HG02870 (cell line): ENCODE results near the gene PHYKPL.

Experiments
- ATAC-seq: cut with Tn5 transposase; IDR thresholded peaks from one replicate; pipeline ENCODE4 v1.9.1; 2021; ENCODE audit warnings: mild to moderate bottlenecking, moderate library complexity; ENCODE audit not compliant: unreplicated experiment

The PHYKPL gene

GRCh38 chr5:178224403-178224802 is 8.2 kb downstream of the PHYKPL start:
- ATAC-seq: no peak

DNA sequence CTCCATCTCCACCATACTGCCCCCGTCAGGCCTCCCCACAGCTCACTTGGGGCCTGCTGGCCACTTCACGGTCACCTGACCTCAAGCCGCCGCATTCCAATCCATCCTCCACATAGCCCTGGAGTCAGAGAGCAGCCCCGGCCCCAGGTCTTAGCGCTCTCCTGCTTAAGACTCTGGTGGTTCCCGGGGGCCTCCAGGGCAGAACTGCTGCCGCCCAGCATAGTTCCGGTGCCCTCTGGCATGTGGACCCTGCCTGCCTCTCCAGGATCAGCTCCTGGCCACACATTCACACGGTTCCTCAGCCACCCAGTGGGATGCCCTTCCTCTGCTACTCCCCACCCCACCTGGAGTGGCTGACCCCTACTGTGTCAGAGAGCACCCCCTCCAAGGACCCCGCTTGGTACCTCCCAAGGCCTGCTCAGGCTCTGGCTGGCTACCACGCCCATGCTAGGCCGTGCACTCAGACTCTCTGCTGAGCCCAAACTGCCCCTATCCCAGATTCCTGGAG is 8.7 kb downstream of the PHYKPL start:
- ATAC-seq: no peak

DNA sequence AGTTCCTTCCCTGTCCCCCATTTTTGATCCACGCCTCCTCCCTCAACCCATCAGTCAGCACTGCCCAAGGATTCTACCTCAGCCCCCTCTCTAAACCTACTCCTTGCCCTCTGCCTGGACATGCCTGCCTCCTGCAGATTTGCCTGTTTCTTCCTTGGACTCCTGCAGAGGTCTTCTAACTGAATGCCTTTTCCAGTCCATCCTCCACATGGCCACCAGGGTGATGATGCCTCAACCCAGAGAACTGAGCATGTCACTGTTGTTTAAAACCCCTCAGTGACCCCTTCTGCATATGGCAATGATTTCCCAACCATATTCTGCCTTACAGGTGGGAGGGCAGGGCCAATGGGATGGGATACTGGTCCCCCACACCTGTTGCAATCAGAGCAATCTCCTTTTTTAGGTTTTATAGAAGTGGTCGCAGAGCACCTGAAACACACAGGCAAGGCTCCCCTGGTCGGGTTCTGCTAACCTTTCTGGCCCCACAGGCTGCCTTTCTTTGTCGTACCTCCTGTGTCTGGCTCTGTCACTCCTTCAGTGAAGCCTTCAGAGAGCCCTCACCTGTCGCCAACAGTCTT is 9.3 kb downstream of the PHYKPL start:
- no peak for ATAC-seq

DNA sequence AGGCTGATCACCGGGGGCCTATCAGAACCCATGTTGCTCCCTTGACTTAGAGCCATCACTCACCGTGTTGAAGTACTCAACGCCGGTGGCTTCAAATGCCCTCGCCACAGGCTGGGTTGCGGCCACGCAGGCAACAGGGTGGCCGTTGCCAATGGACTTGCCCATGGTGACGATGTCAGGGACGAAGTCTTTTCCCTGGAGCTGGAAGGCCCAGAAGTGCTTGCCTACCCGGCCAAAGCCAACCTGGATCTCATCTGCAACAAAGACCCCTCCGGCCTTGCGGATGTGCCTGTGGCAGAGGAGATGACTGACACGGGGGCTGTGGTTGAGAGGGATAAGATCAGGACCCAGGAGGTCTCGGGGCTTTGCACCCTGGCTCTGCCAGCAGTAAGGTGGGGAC is 10.3 kb downstream of the PHYKPL start:
- ATAC-seq: no peak

DNA sequence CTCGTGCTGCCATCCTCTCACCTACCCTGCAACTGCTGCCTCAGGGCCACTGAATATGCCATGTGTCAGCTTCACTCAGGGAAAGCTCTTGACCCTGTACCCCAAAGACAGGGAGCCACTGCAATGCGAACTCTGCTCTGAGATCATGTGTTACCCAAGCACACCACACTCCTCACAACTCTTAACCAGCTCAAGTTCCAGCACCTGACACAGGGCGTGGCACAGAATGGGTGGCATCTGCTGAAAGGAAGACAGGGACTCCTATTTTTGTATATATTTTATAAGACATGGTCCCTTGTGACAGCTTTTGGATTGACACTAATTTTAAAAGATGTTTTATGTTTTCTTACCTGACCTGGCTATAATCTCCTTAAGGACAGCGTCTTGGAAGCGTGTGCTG is 10.7 kb downstream of the PHYKPL start:
- no peak for ATAC-seq

- ATAC-seq: no peak
Measured at GRCh38 chr5:178221282-178221681, 11.3 kb downstream of the PHYKPL start.

DNA sequence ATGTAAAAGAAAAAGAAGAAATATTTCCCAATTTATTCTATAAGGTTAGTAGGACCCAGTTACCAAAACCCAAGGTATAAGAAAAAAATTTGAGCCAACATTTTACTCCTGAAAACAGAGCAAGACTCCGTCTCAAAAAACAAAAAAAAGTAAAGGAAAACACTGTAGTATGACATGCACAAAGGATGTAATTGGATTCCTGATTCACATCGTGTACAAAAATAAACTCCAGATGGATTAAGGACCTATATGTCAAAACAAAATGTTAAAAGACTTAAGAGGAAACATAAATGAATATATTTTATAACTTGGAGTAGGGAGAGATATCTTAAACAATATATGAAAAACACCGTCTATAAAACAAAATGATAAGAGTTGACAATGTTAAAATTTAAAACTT is 13.8 kb downstream of the PHYKPL start:
- no peak for ATAC-seq

- no peak for ATAC-seq
Measured at GRCh38 chr5:178218237-178218776, 14.3 kb downstream of the PHYKPL start.

- ATAC-seq: no peak
Measured at GRCh38 chr5:178216779-178217178, 15.8 kb downstream of the PHYKPL start.

DNA sequence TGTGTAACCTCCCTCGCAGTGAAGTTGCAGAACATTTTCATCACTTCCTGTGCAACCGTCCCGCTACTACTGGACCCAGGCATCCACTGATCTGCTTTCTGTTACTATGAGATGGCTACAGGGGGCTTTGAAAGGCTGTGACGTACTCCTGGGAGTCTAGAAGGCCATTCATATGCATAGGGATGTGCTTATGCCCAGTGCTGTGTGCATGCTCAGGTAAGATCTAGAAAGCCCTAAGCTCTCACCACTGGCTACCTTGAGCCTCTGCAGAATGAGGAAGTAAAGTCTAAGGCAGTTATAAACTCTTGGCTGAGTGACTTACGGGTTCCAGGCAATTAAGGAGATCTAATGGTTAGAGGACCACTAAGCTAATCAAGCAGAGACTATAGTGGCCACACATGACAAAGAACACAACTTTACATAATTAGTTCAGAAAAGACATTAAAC is 16.5 kb downstream of the PHYKPL start:
- ATAC-seq: no peak

GRCh38 chr5:178215280-178216002 is 17.2 kb downstream of the PHYKPL start:
- no peak for ATAC-seq

- no peak for ATAC-seq
Measured at GRCh38 chr5:178214160-178214803, 18.3 kb downstream of the PHYKPL start.

DNA sequence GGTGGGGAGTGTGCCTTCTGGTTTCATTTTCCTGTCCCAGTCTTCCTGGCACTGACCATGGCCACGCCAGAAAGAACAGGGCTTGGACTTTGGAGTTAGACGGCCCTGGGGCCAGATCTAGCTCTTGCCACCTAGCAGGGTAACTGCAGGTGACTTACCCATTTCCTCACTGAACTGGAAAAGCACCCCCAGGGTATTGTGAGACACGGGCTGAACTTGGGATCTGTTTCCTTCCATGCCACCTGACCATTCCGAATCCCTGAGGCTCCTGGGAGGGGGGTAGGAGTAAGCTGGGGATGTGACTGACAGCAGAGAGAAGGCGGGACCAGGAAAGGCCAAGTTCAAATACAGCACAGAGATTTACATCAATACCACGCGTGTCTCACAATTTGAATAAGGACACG is 18.9 kb downstream of the PHYKPL start:
- no peak for ATAC-seq

DNA sequence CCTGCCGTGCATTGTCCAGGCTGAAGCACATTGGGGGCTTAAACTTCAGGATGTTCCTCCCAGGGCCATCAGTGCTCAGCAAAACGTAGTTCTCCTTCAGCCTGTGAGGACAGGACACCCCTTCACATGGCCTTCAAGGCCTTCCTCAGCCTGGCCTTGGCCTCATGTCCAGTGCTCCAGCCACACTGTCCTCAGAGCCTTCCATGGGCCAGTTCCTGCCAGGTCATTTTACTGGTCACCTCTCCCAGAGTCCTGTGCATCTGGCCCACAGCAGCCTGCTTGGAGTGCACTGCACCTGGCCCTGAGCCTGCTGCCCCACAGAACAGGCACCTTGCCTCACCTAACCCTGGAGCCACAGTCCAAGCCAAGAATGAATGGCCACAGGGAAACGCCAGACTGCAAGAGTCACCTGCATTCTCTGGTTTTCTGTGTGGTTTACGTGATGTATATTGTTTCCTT is 19.6 kb downstream of the PHYKPL start:
- ATAC-seq: no peak

- no peak for ATAC-seq
Measured at GRCh38 chr5:178212241-178213002, 20.2 kb downstream of the PHYKPL start.

DNA sequence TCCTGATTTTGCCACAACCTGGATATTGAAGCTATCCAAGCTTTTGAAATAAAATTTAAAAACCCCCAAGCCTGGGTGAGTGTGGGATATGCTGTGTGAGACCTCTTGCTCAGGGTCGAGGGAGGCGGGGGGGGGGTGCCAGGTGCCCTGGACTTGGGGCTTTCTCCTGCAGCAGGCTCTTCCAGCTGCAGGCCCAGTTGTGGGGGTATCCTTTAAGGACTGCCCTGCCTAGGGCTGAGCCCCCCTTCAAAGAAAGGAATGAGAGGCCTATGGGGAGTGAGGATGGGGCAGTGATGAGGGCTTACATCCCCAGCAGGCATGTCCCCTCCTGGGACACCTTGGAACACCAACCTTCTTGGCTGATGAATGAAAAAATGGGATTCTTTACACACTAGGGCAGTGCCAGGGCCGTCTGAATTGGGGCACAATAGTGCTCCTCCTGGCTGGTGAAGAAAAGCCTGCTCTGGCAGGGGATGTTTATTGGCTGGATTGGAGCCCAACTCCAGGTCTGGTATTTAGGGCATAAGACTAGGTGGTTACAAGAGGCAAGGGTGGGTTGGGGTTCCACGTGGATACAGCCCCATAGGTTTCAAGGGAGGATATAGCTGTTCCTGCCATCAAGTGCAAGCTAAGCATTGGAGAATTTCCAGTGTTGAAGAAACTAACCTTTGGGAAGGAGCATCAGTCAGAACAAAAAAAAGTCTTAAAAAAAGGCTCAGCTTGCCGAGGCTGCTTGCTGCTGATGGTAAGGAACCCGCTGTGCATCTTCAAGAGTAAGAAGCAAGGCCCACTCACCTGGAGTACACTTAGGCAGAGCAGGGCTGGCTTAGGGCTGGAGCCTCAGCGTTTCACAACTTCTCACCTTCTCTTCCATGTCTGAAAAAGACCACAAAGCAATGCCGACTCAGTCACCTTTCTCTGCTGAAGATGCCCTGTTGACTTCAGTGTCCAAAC is 21.2 kb downstream of the PHYKPL start:
- ATAC-seq: no peak

DNA sequence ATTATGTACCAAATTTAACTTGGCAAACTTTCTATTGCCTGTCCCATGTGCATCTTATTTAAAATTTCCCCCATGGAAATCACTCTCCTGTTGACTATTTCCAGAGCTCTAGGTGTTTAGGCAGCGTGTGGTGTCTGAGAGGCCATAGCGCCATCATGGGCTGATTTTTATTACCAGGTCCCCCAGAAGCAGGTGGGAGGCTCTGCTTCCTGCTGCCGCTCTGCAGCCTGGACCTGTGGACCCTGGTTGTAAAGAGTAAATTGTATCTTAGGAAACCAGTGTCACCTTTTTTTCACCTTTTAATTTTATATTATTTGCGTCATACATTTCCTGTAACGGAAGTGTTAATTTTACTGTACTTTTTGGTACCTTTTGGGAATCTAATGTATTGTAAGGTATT is 21.9 kb downstream of the PHYKPL start:
- no peak for ATAC-seq

GRCh38 chr5:178210073-178210535 is 22.5 kb downstream of the PHYKPL start:
- ATAC-seq: no peak

- ATAC-seq: no peak
Measured at GRCh38 chr5:178209334-178210072, 23.1 kb downstream of the PHYKPL start.
